Vagina (tissue), 2 donors: Measurements from ENCODE around the gene AFG3L2.

Experiments used
- POLR2A ChIP-seq, 2 donors: fragments of 450-650 bp; IDR thresholded peaks; one replicate each; pipeline ENCODE4 v1.6.1; 2017; ENCODE audit warnings: antibody characterized with exemption in 2 of 2, mild to moderate bottlenecking in 2 of 2, moderate library complexity in 2 of 2
- POLR2AphosphoS5 ChIP-seq, 2 donors: sonication (generic); formaldehyde crosslinking; IDR thresholded peaks; one replicate each; pipeline ENCODE4 v1.9.0; 2017; ENCODE audit warnings: antibody characterized with exemption in 2 of 2, mild to moderate bottlenecking in 2 of 2, low read depth in 1 of 2; ENCODE audit not compliant: insufficient read depth in 1 of 2
- TF ChIP-seq, protein P1 (sequence below), 3 experiments: fragments of 450-650 bp in 2 of 3; fragments of 200-600 bp in 1 of 3; sonication (generic) in 1 of 3; IDR thresholded peaks; one replicate each; pipeline ENCODE4 v1.5.1; 2017 to 2019; ENCODE audit warnings: antibody characterized with exemption in 3 of 3, mild to moderate bottlenecking in 2 of 3, moderate library complexity in 2 of 3

DNA sequence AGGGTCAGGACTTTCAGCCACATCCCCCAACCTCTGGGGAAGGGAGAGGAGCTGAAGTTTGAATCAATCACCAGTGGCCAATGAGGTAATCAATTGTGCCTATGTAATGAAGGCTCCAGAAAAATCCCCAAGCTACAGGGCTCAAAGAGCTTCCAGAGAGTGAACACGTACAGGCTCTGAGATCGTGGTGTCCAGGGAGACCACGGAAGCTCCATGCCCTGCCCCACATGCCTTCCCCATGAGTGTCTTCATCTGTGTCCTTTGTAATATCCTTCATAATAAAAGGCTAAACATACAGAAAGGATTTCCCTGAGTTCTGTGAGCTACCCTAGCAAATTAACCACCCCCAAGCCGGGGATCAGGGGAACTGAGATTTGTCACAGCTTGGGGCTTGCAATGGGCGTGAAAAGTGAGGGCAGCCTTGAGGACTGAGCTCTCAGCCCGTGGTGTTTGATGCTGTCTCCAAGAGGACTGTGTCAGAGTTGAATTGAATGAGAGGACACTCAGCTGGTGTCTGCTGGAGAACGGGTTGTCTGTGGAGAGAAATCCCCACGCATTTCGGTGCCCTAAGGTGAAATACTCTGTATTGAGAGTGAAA is 94.5 kb downstream of the AFG3L2 start:
- TF ChIP-seq POLR2AphosphoS5 (IDR thresholded peaks at IDR 0.05; ENCODE audit: insufficient read depth in 1 of 2, low read depth in 1 of 2) (no peak), POLR2A (IDR thresholded peaks at IDR 0.05) (no peak)
- TF ChIP-seq, protein P1, sequence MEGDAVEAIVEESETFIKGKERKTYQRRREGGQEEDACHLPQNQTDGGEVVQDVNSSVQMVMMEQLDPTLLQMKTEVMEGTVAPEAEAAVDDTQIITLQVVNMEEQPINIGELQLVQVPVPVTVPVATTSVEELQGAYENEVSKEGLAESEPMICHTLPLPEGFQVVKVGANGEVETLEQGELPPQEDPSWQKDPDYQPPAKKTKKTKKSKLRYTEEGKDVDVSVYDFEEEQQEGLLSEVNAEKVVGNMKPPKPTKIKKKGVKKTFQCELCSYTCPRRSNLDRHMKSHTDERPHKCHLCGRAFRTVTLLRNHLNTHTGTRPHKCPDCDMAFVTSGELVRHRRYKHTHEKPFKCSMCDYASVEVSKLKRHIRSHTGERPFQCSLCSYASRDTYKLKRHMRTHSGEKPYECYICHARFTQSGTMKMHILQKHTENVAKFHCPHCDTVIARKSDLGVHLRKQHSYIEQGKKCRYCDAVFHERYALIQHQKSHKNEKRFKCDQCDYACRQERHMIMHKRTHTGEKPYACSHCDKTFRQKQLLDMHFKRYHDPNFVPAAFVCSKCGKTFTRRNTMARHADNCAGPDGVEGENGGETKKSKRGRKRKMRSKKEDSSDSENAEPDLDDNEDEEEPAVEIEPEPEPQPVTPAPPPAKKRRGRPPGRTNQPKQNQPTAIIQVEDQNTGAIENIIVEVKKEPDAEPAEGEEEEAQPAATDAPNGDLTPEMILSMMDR (IDR thresholded peaks at IDR 0.05): no peak
